SK-N-SH treated with all-trans-retinoic acid at 6 μM for 48 hours (cell line): ENCODE data around the gene GLOD4.

ENCODE experiments used
- ESRRG ChIP-seq: fragments of 250-450 bp; sonication (Bioruptor Pico); IDR thresholded peaks from 2 replicates; pipeline ENCODE4 v1.6.1; 2021; ENCODE audit warnings: mild to moderate bottlenecking
- RARB ChIP-seq: fragments of 250-450 bp; sonication (Bioruptor Pico); IDR thresholded peaks from 2 replicates; pipeline ENCODE4 v1.8.0; 2021; ENCODE audit warnings: mild to moderate bottlenecking, moderate library complexity
- TCF4 ChIP-seq: fragments of 250-450 bp; sonication (Bioruptor Pico); IDR thresholded peaks from 2 replicates; pipeline ENCODE4 v1.8.0; 2021; ENCODE audit warnings: mild to moderate bottlenecking, moderate library complexity, borderline replicate concordance
- ZNF565 ChIP-seq: fragments of 450-650 bp; formaldehyde crosslinking; conservative IDR thresholded peaks from 2 replicates; pipeline ENCODE4 v1.5.0; 2020; ENCODE audit warnings: low read depth, mild to moderate bottlenecking, moderate library complexity
- TF ChIP-seq, protein P1 (sequence below): fragments of 250-450 bp; sonication (Bioruptor Pico); IDR thresholded peaks from 2 replicates; pipeline ENCODE4 v1.5.0; 2020; ENCODE audit warnings: mild to moderate bottlenecking, moderate library complexity
- TF ChIP-seq, protein P2 (sequence below): fragments of 250-450 bp; sonication (Bioruptor Pico); IDR thresholded peaks from 2 replicates; pipeline ENCODE4 v1.8.0; 2020; ENCODE audit warnings: mild to moderate bottlenecking, moderate library complexity, borderline replicate concordance

DNA sequence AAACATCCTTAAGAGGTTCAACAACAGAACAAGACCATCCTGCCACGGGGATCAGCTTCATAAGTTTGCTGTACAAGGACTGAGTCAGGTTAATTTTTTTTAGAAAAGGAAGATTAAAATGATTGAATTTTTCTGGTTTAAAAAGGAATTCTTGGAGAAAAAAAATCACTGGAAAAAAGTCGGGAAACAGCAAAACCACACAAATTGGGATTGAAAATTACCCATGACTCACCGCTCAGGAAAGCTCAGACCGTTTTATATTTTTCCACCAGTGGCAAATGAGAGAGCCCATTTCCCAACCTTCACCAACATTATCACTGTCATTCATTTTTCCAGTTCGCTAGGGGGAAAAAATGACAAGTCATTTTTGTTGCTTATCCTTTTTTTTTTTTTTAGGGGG, 46.7 kb upstream of the GLOD4 start:
- TF ChIP-seq, protein P1, sequence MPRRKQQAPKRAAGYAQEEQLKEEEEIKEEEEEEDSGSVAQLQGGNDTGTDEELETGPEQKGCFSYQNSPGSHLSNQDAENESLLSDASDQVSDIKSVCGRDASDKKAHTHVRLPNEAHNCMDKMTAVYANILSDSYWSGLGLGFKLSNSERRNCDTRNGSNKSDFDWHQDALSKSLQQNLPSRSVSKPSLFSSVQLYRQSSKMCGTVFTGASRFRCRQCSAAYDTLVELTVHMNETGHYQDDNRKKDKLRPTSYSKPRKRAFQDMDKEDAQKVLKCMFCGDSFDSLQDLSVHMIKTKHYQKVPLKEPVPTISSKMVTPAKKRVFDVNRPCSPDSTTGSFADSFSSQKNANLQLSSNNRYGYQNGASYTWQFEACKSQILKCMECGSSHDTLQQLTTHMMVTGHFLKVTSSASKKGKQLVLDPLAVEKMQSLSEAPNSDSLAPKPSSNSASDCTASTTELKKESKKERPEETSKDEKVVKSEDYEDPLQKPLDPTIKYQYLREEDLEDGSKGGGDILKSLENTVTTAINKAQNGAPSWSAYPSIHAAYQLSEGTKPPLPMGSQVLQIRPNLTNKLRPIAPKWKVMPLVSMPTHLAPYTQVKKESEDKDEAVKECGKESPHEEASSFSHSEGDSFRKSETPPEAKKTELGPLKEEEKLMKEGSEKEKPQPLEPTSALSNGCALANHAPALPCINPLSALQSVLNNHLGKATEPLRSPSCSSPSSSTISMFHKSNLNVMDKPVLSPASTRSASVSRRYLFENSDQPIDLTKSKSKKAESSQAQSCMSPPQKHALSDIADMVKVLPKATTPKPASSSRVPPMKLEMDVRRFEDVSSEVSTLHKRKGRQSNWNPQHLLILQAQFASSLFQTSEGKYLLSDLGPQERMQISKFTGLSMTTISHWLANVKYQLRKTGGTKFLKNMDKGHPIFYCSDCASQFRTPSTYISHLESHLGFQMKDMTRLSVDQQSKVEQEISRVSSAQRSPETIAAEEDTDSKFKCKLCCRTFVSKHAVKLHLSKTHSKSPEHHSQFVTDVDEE (CRISPR knock-in tag), result no peak
- TF ChIP-seq RARB (CRISPR knock-in tag) (no peak), ZNF565 (no peak), ESRRG (CRISPR knock-in tag) (no peak), TCF4 (CRISPR knock-in tag) (no peak)
- TF ChIP-seq, protein P2, sequence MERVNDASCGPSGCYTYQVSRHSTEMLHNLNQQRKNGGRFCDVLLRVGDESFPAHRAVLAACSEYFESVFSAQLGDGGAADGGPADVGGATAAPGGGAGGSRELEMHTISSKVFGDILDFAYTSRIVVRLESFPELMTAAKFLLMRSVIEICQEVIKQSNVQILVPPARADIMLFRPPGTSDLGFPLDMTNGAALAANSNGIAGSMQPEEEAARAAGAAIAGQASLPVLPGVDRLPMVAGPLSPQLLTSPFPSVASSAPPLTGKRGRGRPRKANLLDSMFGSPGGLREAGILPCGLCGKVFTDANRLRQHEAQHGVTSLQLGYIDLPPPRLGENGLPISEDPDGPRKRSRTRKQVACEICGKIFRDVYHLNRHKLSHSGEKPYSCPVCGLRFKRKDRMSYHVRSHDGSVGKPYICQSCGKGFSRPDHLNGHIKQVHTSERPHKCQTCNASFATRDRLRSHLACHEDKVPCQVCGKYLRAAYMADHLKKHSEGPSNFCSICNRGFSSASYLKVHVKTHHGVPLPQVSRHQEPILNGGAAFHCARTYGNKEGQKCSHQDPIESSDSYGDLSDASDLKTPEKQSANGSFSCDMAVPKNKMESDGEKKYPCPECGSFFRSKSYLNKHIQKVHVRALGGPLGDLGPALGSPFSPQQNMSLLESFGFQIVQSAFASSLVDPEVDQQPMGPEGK (CRISPR knock-in tag), result no peak
